ENCODE results near the gene RAB40C. TPM values are rescaled to one million over a fixed set of nuclear protein-coding genes. Genes with fewer than 3 reads are reported as not detected.

Gene RAB40C
- total RNA-seq, 3 donors from 2014 or later, result 31.2 to 51.0 (median 40.1) TPM

- H3K4me1 ChIP-seq (ENCODE audit: low read depth), result peaks cover 22% of the 10 kb centered on the region
- H3K36me3 ChIP-seq (ENCODE audit: low read depth), result no peaks in the 10 kb centered on the region
- no peak overlapping the region for H3K4me3 ChIP-seq
- DNase-seq (peak in 1 of 3 donors; percentile 59), ATAC-seq (no peak)
- intact Hi-C loops (cut with DNase I, micrococcal nuclease), result no loop called here
- no peak for TF ChIP-seq CTCF (IDR thresholded peaks at IDR 0.05)
- H3K9me3 ChIP-seq, result no peaks in the 10 kb centered on the region
These were observed 2.9 kb upstream of the RAB40C start for GRCh38 chr16:586645-587590.

GRCh38 chr16:588639-588888 lies 1.3 kb upstream of the RAB40C start:
- intact Hi-C loops (cut with DNase I, micrococcal nuclease), result no loop called here
- Histone ChIP-seq H3K4me1 (ENCODE audit: low read depth) (peaks cover 39% of the 10 kb centered on the region), H3K36me3 (ENCODE audit: low read depth) (no peaks in the 10 kb centered on the region), H3K4me3 (peak overlapping the region; percentile 90), H3K9me3 (no peaks in the 10 kb centered on the region)
- DNase-seq, result peak; percentile 53 to 80 (median 72)
- ATAC-seq, result peak; percentile 0
- TF ChIP-seq CTCF (IDR thresholded peaks at IDR 0.05), result no peak

GRCh38 chr16:588889-589657 lies 793 bp upstream of the RAB40C start:
- H3K4me3 ChIP-seq, result peak overlapping the region; percentile 90
- peak; percentile 98 to 99 (median 99) for DNase-seq
- no peaks in the 10 kb centered on the region for H3K9me3 ChIP-seq
- peaks cover 40% of the 10 kb centered on the region for H3K4me1 ChIP-seq (ENCODE audit: low read depth)
- H3K36me3 ChIP-seq (ENCODE audit: low read depth), result no peaks in the 10 kb centered on the region
- intact Hi-C loops (cut with DNase I, micrococcal nuclease), result no loop called here
- peak; percentile 79 for ATAC-seq
- no peak for TF ChIP-seq CTCF (IDR thresholded peaks at IDR 0.05)

- no peaks in the 10 kb centered on the region for H3K9me3 ChIP-seq
- peak overlapping the region; percentile 43 for H3K4me3 ChIP-seq
- no peaks in the 10 kb centered on the region for H3K36me3 ChIP-seq (ENCODE audit: low read depth)
- intact Hi-C loops (cut with DNase I, micrococcal nuclease), result loop anchor here in 1 of 2 donors (10.0 kb wide), 1 partner anchor 64 kb away; no protein-coding TSS in a partner anchor
- peaks cover 50% of the 10 kb centered on the region for H3K4me1 ChIP-seq (ENCODE audit: low read depth)
- ATAC-seq (no peak), DNase-seq (peak in 1 of 3 donors; percentile 75)
- no peak for TF ChIP-seq CTCF (IDR thresholded peaks at IDR 0.05)
These were observed 435 bp downstream of the RAB40C start for GRCh38 chr16:590188-590814.

GRCh38 chr16:590815-591200 lies 942 bp downstream of the RAB40C start:
- no peak for DNase-seq
- Histone ChIP-seq H3K4me3 (peak overlapping the region; percentile 43), H3K36me3 (ENCODE audit: low read depth) (no peaks in the 10 kb centered on the region), H3K9me3 (no peaks in the 10 kb centered on the region), H3K4me1 (ENCODE audit: low read depth) (peaks cover 53% of the 10 kb centered on the region)
- no peak for TF ChIP-seq CTCF (IDR thresholded peaks at IDR 0.05)
- intact Hi-C loops (cut with DNase I, micrococcal nuclease), result loop anchor here in 1 of 2 donors (10.0 kb wide), 1 partner anchor 64 kb away; no protein-coding TSS in a partner anchor
- ATAC-seq, result no peak
